Measurements from ENCODE around the gene PFKL. TPM values are rescaled to one million over a fixed set of nuclear protein-coding genes. Genes with fewer than 3 reads are reported as not detected.

PFKL gene
- polyA plus RNA-seq, 4 donors: 138 to 281 (median 216) TPM

- peaks cover 0 to 11% (median 0%) of the 10 kb centered on the region in 3 donors for H3K4me1 ChIP-seq (ENCODE audit: control insufficient read depth in 3 of 3, insufficient read depth in 2 of 3, low read depth in 1 of 3, low read length in 2 of 3)
- no peak for DNase-seq
- H3K9me3 ChIP-seq (ENCODE audit: control insufficient read depth in 2 of 2, insufficient read depth in 1 of 2, low read depth in 1 of 2, low read length in 1 of 2): no peaks in the 10 kb centered on the region
- 87 to 94% (median 92%) methylated on average over 45 of the region's 45 CpGs for WGBS, 3 donors
- no peaks in the 10 kb centered on the region for H3K27me3 ChIP-seq (ENCODE audit: control insufficient read depth in 3 of 3, insufficient read depth in 3 of 3, low read length in 3 of 3)
- no peak overlapping the region for H3K27ac ChIP-seq (ENCODE audit: low read depth in 1 of 3, low read length in 2 of 3)
- FAIRE-seq: no peak
- no peak overlapping the region for H3K4me3 ChIP-seq (ENCODE audit: low read depth in 1 of 3, low read length in 3 of 3)
- H3K36me3 ChIP-seq (ENCODE audit: control insufficient read depth in 3 of 3, insufficient read depth in 2 of 3, low read depth in 1 of 3, low read length in 3 of 3): peaks cover 0 to 71% (median 0%) of the 10 kb centered on the region in 3 donors
Observed at GRCh38 chr21:44333509-44334328, 33.9 kb downstream of the PFKL start.

DNA sequence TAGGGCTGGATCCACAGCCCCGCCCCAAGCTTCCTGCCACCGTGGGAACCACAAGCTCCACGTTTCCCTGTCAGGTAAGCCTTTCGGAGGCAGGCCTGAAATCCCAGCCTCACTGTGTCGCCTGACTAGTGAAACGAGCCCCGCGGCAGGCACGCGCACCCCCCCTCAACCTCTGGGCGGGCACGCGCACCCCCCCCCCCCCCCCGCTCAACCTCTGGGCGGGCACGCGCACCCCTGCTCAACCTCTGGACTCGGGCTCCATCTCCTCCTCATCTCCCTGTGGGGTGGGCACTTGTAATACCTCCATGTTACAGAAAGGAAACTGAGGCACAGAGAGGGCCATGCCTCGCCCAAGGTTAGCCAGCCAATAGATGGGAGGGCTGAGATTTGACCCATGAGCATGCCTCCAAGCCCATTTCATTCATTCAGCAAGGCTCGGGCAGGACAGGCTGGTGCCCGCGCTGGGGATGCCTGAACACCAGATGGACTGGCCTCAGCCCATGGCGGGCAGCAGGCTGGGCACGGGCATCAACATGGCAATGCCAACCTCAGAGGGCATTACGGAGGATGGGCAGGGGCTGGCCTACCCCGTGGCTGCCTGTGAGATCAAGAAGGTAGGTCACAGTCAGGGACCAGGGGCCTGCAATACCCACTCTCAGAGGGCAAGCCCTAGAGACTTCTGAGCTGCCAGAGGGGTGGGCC lies 34.6 kb downstream of the PFKL start:
- H3K4me1 ChIP-seq (ENCODE audit: control insufficient read depth in 3 of 3, insufficient read depth in 2 of 3, low read depth in 1 of 3, low read length in 2 of 3): peaks cover 0 to 11% (median 0%) of the 10 kb centered on the region in 3 donors
- H3K27ac ChIP-seq (ENCODE audit: low read depth in 1 of 3, low read length in 2 of 3): no peak overlapping the region
- 85 to 88% (median 87%) methylated on average over 23 to 26 of the region's 26 CpGs for WGBS, 3 donors
- DNase-seq (no peak), FAIRE-seq (no peak)
- no peak overlapping the region for H3K4me3 ChIP-seq (ENCODE audit: low read depth in 1 of 3, low read length in 3 of 3)
- no peaks in the 10 kb centered on the region for H3K27me3 ChIP-seq (ENCODE audit: control insufficient read depth in 3 of 3, insufficient read depth in 3 of 3, low read length in 3 of 3)
- H3K36me3 ChIP-seq (ENCODE audit: control insufficient read depth in 3 of 3, insufficient read depth in 2 of 3, low read depth in 1 of 3, low read length in 3 of 3): peaks cover 0 to 63% (median 0%) of the 10 kb centered on the region in 3 donors
- H3K9me3 ChIP-seq (ENCODE audit: control insufficient read depth in 2 of 2, insufficient read depth in 1 of 2, low read depth in 1 of 2, low read length in 1 of 2): no peaks in the 10 kb centered on the region

- no peak overlapping the region for H3K4me3 ChIP-seq (ENCODE audit: low read depth in 1 of 3, low read length in 3 of 3)
- peaks cover 0 to 56% (median 0%) of the 10 kb centered on the region in 3 donors for H3K36me3 ChIP-seq (ENCODE audit: control insufficient read depth in 3 of 3, insufficient read depth in 2 of 3, low read depth in 1 of 3, low read length in 3 of 3)
- no peak overlapping the region for H3K27ac ChIP-seq (ENCODE audit: low read depth in 1 of 3, low read length in 2 of 3)
- FAIRE-seq: no peak
- no peak for DNase-seq
- 95 to 97% (median 97%) methylated on average over 17 to 23 of the region's 24 CpGs for WGBS, 3 donors
- H3K4me1 ChIP-seq (ENCODE audit: control insufficient read depth in 3 of 3, insufficient read depth in 2 of 3, low read depth in 1 of 3, low read length in 2 of 3): peaks cover 0 to 18% (median 0%) of the 10 kb centered on the region in 3 donors
- no peaks in the 10 kb centered on the region for H3K9me3 ChIP-seq (ENCODE audit: control insufficient read depth in 2 of 2, insufficient read depth in 1 of 2, low read depth in 1 of 2, low read length in 1 of 2)
- H3K27me3 ChIP-seq (ENCODE audit: control insufficient read depth in 3 of 3, insufficient read depth in 3 of 3, low read length in 3 of 3): no peaks in the 10 kb centered on the region
Observed at GRCh38 chr21:44335266-44336059, 35.6 kb downstream of the PFKL start.

DNA sequence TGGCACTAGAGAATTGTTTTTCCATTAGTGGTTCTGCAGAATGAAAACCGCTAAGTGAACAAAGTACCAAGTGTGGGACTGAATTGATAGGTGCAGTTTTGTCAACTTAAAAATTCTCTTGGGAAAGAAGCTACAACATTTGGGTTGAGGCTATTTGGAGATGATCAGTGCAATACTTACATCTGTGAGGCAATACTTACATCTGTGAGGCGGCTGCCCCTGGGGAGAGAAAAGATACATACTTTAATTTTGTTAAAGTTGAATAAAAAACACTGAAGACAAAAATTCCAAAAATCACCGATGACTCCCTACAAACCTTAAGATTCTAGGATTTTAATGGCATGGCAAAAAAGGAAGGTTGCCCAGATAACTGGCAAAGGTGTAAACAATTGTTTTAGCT lies 37.6 kb downstream of the PFKL start:
- Histone ChIP-seq H3K27ac (ENCODE audit: low read depth in 1 of 3, low read length in 2 of 3) (no peak overlapping the region), H3K4me3 (ENCODE audit: low read depth in 1 of 3, low read length in 3 of 3) (no peak overlapping the region), H3K36me3 (ENCODE audit: control insufficient read depth in 3 of 3, insufficient read depth in 2 of 3, low read depth in 1 of 3, low read length in 3 of 3) (peaks cover 0 to 37% (median 0%) of the 10 kb centered on the region in 3 donors), H3K9me3 (ENCODE audit: control insufficient read depth in 2 of 2, insufficient read depth in 1 of 2, low read depth in 1 of 2, low read length in 1 of 2) (no peaks in the 10 kb centered on the region), H3K4me1 (ENCODE audit: control insufficient read depth in 3 of 3, insufficient read depth in 2 of 3, low read depth in 1 of 3, low read length in 2 of 3) (peaks cover 0 to 18% (median 0%) of the 10 kb centered on the region in 3 donors), H3K27me3 (ENCODE audit: control insufficient read depth in 3 of 3, insufficient read depth in 3 of 3, low read length in 3 of 3) (no peaks in the 10 kb centered on the region)
- WGBS, 3 donors: 59 to 82% (median 72%) methylated on average over 3 of the region's 3 CpGs
- DNase-seq: no peak
- no peak for FAIRE-seq

GRCh38 chr21:44337941-44338895 lies 38.4 kb downstream of the PFKL start:
- Histone ChIP-seq H3K4me1 (ENCODE audit: control insufficient read depth in 3 of 3, insufficient read depth in 2 of 3, low read depth in 1 of 3, low read length in 2 of 3) (peaks cover 0 to 18% (median 0%) of the 10 kb centered on the region in 3 donors), H3K27ac (ENCODE audit: low read depth in 1 of 3, low read length in 2 of 3) (peak overlapping the region; percentile 27 to 95 (median 33)), H3K9me3 (ENCODE audit: control insufficient read depth in 2 of 2, insufficient read depth in 1 of 2, low read depth in 1 of 2, low read length in 1 of 2) (no peaks in the 10 kb centered on the region), H3K36me3 (ENCODE audit: control insufficient read depth in 3 of 3, insufficient read depth in 2 of 3, low read depth in 1 of 3, low read length in 3 of 3) (peaks cover 0 to 29% (median 0%) of the 10 kb centered on the region in 3 donors), H3K4me3 (ENCODE audit: low read depth in 1 of 3, low read length in 3 of 3) (peak overlapping the region in 2 of 3 donors; percentile 34 to 55), H3K27me3 (ENCODE audit: control insufficient read depth in 3 of 3, insufficient read depth in 3 of 3, low read length in 3 of 3) (no peaks in the 10 kb centered on the region)
- WGBS, 3 donors: 8 to 20% (median 15%) methylated on average over 18 to 44 of the region's 47 CpGs
- DNase-seq: peak; percentile 75 to 85
- FAIRE-seq: no peak

DNA sequence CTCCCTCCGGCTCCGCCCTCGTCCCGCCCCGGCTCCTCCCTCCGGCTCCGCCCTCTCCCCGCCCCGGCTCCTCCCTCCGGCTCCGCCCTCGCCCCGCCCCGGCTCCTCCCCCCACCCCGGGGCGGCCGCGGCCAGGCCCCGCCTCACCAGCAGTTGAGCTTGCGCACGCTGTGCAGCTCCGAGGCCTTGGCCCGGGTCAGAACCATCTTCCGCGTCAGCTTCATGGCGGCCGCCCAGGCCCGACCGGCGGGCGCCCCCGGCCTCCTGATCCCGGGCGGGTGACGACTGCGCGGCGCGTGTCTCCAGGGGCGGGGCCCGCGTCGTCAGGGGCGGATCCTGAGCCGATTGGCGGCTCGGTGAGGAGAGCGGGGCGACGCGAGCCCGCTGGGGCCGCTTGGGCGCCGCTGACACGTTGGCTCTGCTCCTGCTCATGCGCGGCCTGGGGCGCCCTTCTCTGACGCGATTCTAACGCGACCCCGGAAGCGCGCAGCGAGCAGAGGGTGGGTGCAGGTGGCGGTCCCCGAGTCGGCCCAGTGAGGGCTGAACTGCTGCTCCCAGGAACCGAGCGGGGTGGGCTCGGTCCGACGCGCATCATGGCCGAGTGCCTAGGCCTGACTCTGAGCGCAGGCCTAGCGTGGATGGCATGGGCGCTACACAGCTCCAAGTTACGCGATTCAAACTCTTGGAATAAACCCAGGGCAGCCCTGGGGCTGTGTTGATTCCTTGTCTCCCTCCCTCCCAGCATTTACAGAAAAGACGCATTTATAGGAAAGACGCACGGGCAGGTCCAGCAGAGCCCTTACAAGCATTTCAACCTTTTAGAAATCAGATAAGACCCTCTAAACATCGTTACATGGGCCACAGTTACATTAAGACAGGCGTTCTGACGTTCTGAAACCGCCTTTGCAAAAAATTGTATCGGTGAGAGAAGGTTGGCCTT lies 39.4 kb downstream of the PFKL start, which contains the start of gene CFAP410:
Gene CFAP410, minus strand, starts transcription at position 420 of the 940 bp plus-strand sequence. Its CDS starts 196 bp downstream, at position 224.
- DNase-seq (peak; percentile 92 to 98), FAIRE-seq (no peak)
- peak within 1 kb of the TSS; percentile 52 to 99 (median 78) for H3K4me3 ChIP-seq (ENCODE audit: low read depth in 1 of 3, low read length in 3 of 3)
- 0 to 1% (median 1%) methylated on average over 61 to 90 of the region's 90 CpGs for WGBS, 3 donors
- H3K36me3 ChIP-seq (ENCODE audit: control insufficient read depth in 3 of 3, insufficient read depth in 2 of 3, low read depth in 1 of 3, low read length in 3 of 3): peaks cover 0 to 26% (median 0%) of the 10 kb centered on the region in 3 donors
- H3K4me1 ChIP-seq (ENCODE audit: control insufficient read depth in 3 of 3, insufficient read depth in 2 of 3, low read depth in 1 of 3, low read length in 2 of 3): peaks cover 0 to 18% (median 0%) of the 10 kb centered on the region in 3 donors
- no peaks in the 10 kb centered on the region for H3K27me3 ChIP-seq (ENCODE audit: control insufficient read depth in 3 of 3, insufficient read depth in 3 of 3, low read length in 3 of 3)
- H3K9me3 ChIP-seq (ENCODE audit: control insufficient read depth in 2 of 2, insufficient read depth in 1 of 2, low read depth in 1 of 2, low read length in 1 of 2): no peaks in the 10 kb centered on the region
- H3K27ac ChIP-seq (ENCODE audit: low read depth in 1 of 3, low read length in 2 of 3): peak within 1 kb of the TSS; percentile 95 to 99 (median 98)

All from small intestine (tissue), 7 donors.